Fibroblast of villous mesenchyme (primary cell): Measurements from ENCODE around the gene SLC5A9. TPM values are rescaled to one million over a fixed set of nuclear protein-coding genes. Genes with fewer than 3 reads are reported as not detected.

Source experiments
- DNase-seq: peaks from one replicate; pipeline ENCODE4 v3.0.0-alpha.2; 2010; ENCODE audit warnings: low read depth
- H3K4me3 ChIP-seq: 2 replicates; pipeline ENCODE4 v1.5.1; 2011; ENCODE audit warnings: low read depth, mild to moderate bottlenecking, low read length
- total RNA-seq: library from RNA; depleted of rRNA; stranded (reverse); fragments of >200 nt; gene quantifications from 2 replicates; pipeline ENCODE4 v1.2.3, GENCODE V29; 2012
- TF ChIP-seq, protein P1 (sequence below): IDR thresholded peaks from 2 replicates; pipeline ENCODE4 v1.5.1; 2012; ENCODE audit warnings: low read depth, mild to moderate bottlenecking, low read length; ENCODE audit not compliant: insufficient read depth

The SLC5A9 gene
- total RNA-seq: not detected in 2 replicates

DNA sequence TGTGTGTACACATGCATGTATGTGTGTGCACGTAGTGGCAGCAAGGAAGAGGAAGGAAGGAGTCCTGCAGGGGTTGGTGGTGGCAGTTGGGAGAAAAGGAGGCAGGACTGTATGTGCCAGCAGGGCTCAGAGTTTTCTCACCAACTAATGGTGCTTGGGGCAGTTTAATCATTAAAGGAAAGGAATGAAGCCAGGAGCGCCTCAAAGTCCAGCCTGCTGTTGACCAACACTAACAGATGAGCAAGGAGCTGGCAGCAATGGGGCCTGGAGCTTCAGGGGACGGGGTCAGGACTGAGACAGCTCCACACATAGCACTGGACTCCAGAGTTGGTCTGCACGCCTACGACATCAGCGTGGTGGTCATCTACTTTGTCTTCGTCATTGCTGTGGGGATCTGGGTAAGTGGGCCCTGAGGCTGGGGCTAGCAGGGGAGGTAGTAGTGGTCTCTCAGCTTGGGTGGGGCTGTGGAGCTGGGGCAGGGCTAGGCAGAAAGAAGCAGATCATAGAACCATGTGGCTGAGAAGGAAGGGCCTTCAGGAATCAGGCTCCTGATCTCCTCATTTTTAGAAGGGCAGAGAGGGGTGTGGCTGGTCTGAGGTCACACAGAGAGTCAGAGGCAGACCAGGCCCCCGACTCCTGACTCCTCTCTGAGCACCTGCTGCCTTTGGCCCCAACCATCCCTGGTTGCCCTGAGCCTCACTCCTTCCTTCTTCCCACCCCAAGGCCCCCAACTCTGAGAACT lies at the start of gene SLC5A9:
Gene SLC5A9 (plus strand): TSS at position 216 of the 742 bp plus-strand sequence. CDS start 21 bp downstream, at position 237.
- no peak for DNase-seq
- TF ChIP-seq, protein P1, sequence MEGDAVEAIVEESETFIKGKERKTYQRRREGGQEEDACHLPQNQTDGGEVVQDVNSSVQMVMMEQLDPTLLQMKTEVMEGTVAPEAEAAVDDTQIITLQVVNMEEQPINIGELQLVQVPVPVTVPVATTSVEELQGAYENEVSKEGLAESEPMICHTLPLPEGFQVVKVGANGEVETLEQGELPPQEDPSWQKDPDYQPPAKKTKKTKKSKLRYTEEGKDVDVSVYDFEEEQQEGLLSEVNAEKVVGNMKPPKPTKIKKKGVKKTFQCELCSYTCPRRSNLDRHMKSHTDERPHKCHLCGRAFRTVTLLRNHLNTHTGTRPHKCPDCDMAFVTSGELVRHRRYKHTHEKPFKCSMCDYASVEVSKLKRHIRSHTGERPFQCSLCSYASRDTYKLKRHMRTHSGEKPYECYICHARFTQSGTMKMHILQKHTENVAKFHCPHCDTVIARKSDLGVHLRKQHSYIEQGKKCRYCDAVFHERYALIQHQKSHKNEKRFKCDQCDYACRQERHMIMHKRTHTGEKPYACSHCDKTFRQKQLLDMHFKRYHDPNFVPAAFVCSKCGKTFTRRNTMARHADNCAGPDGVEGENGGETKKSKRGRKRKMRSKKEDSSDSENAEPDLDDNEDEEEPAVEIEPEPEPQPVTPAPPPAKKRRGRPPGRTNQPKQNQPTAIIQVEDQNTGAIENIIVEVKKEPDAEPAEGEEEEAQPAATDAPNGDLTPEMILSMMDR: no peak

GRCh38 chr1:48175116-48175515 lies 47.4 kb upstream of the SLC5A9 start:
- TF ChIP-seq, protein P1: no peak
- no peak for DNase-seq
- no peak overlapping the region for H3K4me3 ChIP-seq

More for the DNA sequence above, at the start of gene SLC5A9:
- no peak within 1 kb of the TSS for H3K4me3 ChIP-seq

GRCh38 chr1:48177257-48177656 lies 45.3 kb upstream of the SLC5A9 start:
- TF ChIP-seq, protein P1: no peak
- H3K4me3 ChIP-seq: no peak overlapping the region
- DNase-seq: no peak

- TF ChIP-seq, protein P1: no peak
- no peak overlapping the region for H3K4me3 ChIP-seq
- DNase-seq: no peak
Observed at GRCh38 chr1:48181669-48182367, 40.7 kb upstream of the SLC5A9 start.

GRCh38 chr1:48182439-48182838 lies 40.1 kb upstream of the SLC5A9 start:
- TF ChIP-seq, protein P1: no peak

DNA sequence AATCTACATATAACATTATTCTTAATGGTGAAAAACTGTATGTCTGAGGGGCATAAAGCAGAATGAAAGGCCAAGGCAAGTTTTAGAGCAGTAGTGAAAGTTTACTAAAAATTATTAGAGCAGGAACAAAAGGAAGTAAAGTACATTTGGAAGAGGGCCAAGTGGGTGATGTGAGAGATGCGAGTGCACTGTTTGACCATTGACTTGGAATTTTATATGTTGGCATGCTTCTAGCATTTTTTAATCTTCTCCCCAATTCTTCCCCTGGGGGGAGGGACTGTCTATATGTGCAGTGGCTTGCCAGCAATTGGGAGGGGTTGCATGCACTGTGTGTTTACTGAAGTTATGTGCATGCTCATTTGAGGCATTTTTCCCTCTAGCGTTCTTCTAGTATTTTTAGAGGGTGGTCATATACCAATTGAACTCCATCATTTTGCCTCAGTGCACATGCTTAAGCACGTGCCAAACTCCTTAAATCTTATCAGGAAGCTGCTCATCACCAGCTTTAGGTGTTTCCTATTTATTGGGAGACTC lies 36.1 kb upstream of the SLC5A9 start:
- no peak overlapping the region for H3K4me3 ChIP-seq
- TF ChIP-seq, protein P1: no peak
- DNase-seq: no peak

More at GRCh38 chr1:48182439-48182838, 40.1 kb upstream of the SLC5A9 start:
- H3K4me3 ChIP-seq: no peak overlapping the region
- no peak for DNase-seq
